ENCODE data around the gene CCDC47. TPM values are rescaled to one million over a fixed set of nuclear protein-coding genes. Genes with fewer than 3 reads are reported as not detected.

Gene CCDC47
- total RNA-seq, 1 experiment from 2014 or later: 78.0 TPM

- no peak for DNase-seq (ENCODE audit: low read depth)
Observed at GRCh38 chr17:63783522-63783921, 10.1 kb upstream of the CCDC47 start.

GRCh38 chr17:63780928-63781327 lies 7.5 kb upstream of the CCDC47 start:
- no peak for DNase-seq (ENCODE audit: low read depth)

GRCh38 chr17:63780507-63780906 lies 7.1 kb upstream of the CCDC47 start:
- peak; percentile 42 for DNase-seq (ENCODE audit: low read depth)

GRCh38 chr17:63775420-63775819 lies 2.0 kb upstream of the CCDC47 start:
- DNase-seq (ENCODE audit: low read depth): no peak

GRCh38 chr17:63774969-63775265 lies 1.5 kb upstream of the CCDC47 start:
- peak; percentile 6 for DNase-seq (ENCODE audit: low read depth)

- DNase-seq (ENCODE audit: low read depth): peak; percentile 45
Observed at GRCh38 chr17:63774141-63774968, 958 bp upstream of the CCDC47 start, which contains the start of gene DDX42. DDX42 (plus strand) TSS chr17:63774170; CDS start chr17:63787050, 12,880 bp downstream.

- DNase-seq (ENCODE audit: low read depth): peak; percentile 4
Observed at GRCh38 chr17:63772801-63773271, 561 bp downstream of the CCDC47 start.

- DNase-seq (ENCODE audit: low read depth): no peak
Observed at GRCh38 chr17:63768433-63768832, 5.0 kb downstream of the CCDC47 start.

- DNase-seq (ENCODE audit: low read depth): no peak
Observed at GRCh38 chr17:63766754-63767153, 6.6 kb downstream of the CCDC47 start.

GRCh38 chr17:63764716-63765115 lies 8.7 kb downstream of the CCDC47 start:
- DNase-seq (ENCODE audit: low read depth): no peak

- no peak for DNase-seq (ENCODE audit: low read depth)
Observed at GRCh38 chr17:63762161-63763078, 11.0 kb downstream of the CCDC47 start.

GRCh38 chr17:63760771-63761539 lies 12.4 kb downstream of the CCDC47 start:
- DNase-seq (ENCODE audit: low read depth): no peak

- no peak for DNase-seq (ENCODE audit: low read depth)
Observed at GRCh38 chr17:63758428-63758827, 15.0 kb downstream of the CCDC47 start.

GRCh38 chr17:63754046-63754445 lies 19.4 kb downstream of the CCDC47 start:
- DNase-seq (ENCODE audit: low read depth): no peak

GRCh38 chr17:63753215-63753614 lies 20.2 kb downstream of the CCDC47 start:
- no peak for DNase-seq (ENCODE audit: low read depth)

GRCh38 chr17:63752707-63753106 lies 20.7 kb downstream of the CCDC47 start:
- DNase-seq (ENCODE audit: low read depth): no peak

- DNase-seq (ENCODE audit: low read depth): no peak
Observed at GRCh38 chr17:63751806-63752205, 21.6 kb downstream of the CCDC47 start.

GRCh38 chr17:63741408-63742173 lies 31.8 kb downstream of the CCDC47 start, which contains the start of gene STRADA:
STRADA (minus strand) TSS chr17:63741799; CDS start chr17:63728369, 13,430 bp downstream.
- peak; percentile 98 for DNase-seq (ENCODE audit: low read depth)

- DNase-seq (ENCODE audit: low read depth): no peak
Observed at GRCh38 chr17:63741143-63741407, 32.3 kb downstream of the CCDC47 start.

- DNase-seq (ENCODE audit: low read depth): no peak
Observed at GRCh38 chr17:63740464-63741142, 32.8 kb downstream of the CCDC47 start.
